ENCODE measurements around the gene PRPF6.

GRCh38 chr20:63950701-63951397 lies 30.1 kb upstream of the PRPF6 start:
- no peak for TF ChIP-seq EZH2 (IDR thresholded peaks at IDR 0.05; ENCODE audit: borderline replicate concordance, low read length)
- no peak for TF ChIP-seq CTCF (conservative IDR thresholded peaks at IDR 0.05 in 1 of 2, IDR thresholded peaks at IDR 0.05 in 1 of 2; ENCODE audit: extremely low read depth in 1 of 2, insufficient read depth in 1 of 2, low read depth in 1 of 2, low read length in 2 of 2)

Measured in mammary epithelial cell (primary cell).